Panc1 (cell line): ENCODE data around the gene KHDRBS1. TPM values are rescaled to one million over a fixed set of nuclear protein-coding genes. Genes with fewer than 3 reads are reported as not detected.

Source experiments
- ATAC-seq: fragments of 200-7000 bp; cut with Tn5 transposase; 2 replicates; pipeline ENCODE4 v1.9.1; 2020; ENCODE audit warnings: mild to moderate bottlenecking, moderate library complexity
- BruUV-seq: library from RNA; stranded (reverse); fragments of 400-500 nt; replicated peaks from 2 replicates; lab custom pipeline; 2021; lab: Mats Ljungman, UMichigan
- CTCF ChIA-PET: fragments of 300-600 bp; sonication (Branson Sonifier 250); formaldehyde crosslinking; loops from one replicate; lab custom pipeline; 2022; ENCODE audit warnings: antibody characterized with exemption; lab: Charles Lee
- POLR2A ChIA-PET: fragments of 300-600 bp; sonication (Branson Sonifier 250); formaldehyde crosslinking; loops from one replicate; lab custom pipeline; 2022; ENCODE audit warnings: antibody characterized with exemption; lab: Charles Lee
- DNase-seq: peaks from one replicate; pipeline ENCODE4 v3.0.0-alpha.2; 2010; ENCODE audit warnings: low read depth, low spot score
- H3K27ac ChIP-seq: 2 replicates; pipeline ENCODE4 v1.5.1; 2011; ENCODE audit warnings: mild to moderate bottlenecking, low read length, inconsistent platforms
- H3K27me3 ChIP-seq: fragments of 200-500 bp; sonication (Bioruptor generic); 2 replicates; pipeline ENCODE4 v1.6.0; 2014; ENCODE audit warnings: low read length, inconsistent platforms; ENCODE audit not compliant: control insufficient read depth, insufficient read depth
- H3K36me3 ChIP-seq: fragments of 200-500 bp; sonication (Bioruptor generic); 2 replicates; pipeline ENCODE4 v1.5.1; 2014; ENCODE audit warnings: inconsistent platforms, mild to moderate bottlenecking, low read length, moderate library complexity; ENCODE audit not compliant: control insufficient read depth, insufficient read depth
- H3K4me1 ChIP-seq: 2 replicates; pipeline ENCODE4 v1.5.1; 2011; ENCODE audit warnings: inconsistent platforms, mild to moderate bottlenecking, low read length, moderate library complexity; ENCODE audit not compliant: control insufficient read depth, insufficient read depth
- H3K4me3 ChIP-seq, 2 experiments: 2 replicates each; pipeline ENCODE4 v1.5.1; 2011 to 2012; ENCODE audit warnings: low read depth in 2 of 2, low read length in 2 of 2, mild to moderate bottlenecking in 2 of 2, inconsistent platforms in 1 of 2, moderate library complexity in 1 of 2
- H3K9me3 ChIP-seq: fragments of 200-500 bp; sonication (Bioruptor generic); 2 replicates; pipeline ENCODE4 v1.5.1; 2014; ENCODE audit warnings: low read depth, mild to moderate bottlenecking, inconsistent platforms, low read length, moderate library complexity; ENCODE audit not compliant: control insufficient read depth, insufficient read depth
- POLR2AphosphoS5 ChIP-seq: IDR thresholded peaks from 2 replicates; pipeline ENCODE4 v1.6.1; 2012; ENCODE audit warnings: mild to moderate bottlenecking, low read depth, low read length, moderate library complexity
- SIN3A ChIP-seq: IDR thresholded peaks from 2 replicates; pipeline ENCODE4 v1.6.1; 2012; ENCODE audit warnings: low read depth, mild to moderate bottlenecking, low read length, moderate library complexity, borderline replicate concordance; ENCODE audit not compliant: insufficient read depth
- TCF7L2 ChIP-seq: IDR thresholded peaks from 2 replicates; pipeline ENCODE4 v1.6.1; 2011; ENCODE audit warnings: mild to moderate bottlenecking, low read depth, low read length, inconsistent platforms
- in situ Hi-C: cut with HindIII; loops from 2 replicates; pipeline ENCODE4 v1.10.0; 2016; ENCODE audit warnings: low sequenced_read_pairs, low pct_unique_long_range_greater_than_20kb
- intact Hi-C: fragments of 100-400 bp; cut with micrococcal nuclease; formaldehyde crosslinking; loops from one replicate; pipeline ENCODE4 v1.10.0; 2022; ENCODE audit not compliant: unreplicated experiment
- total RNA-seq: library from RNA; stranded (reverse); gene quantifications from one replicate; pipeline ENCODE4 v1.2.1, GENCODE V29; 2021; ENCODE audit not compliant: unreplicated experiment
- TF ChIP-seq, protein P1 (sequence below): fragments of 450-650 bp; IDR thresholded peaks from 2 replicates; pipeline ENCODE4 v1.5.1; 2017; ENCODE audit warnings: mild to moderate bottlenecking
- TF ChIP-seq, protein P2 (sequence below), 2 experiments: IDR thresholded peaks; 2 replicates each; pipeline ENCODE4 v1.6.1; 2011 to 2012; ENCODE audit warnings: low read depth in 2 of 2, control low read depth in 1 of 2, low read length in 1 of 2, mild to moderate bottlenecking in 1 of 2, moderate library complexity in 1 of 2; ENCODE audit not compliant: insufficient read depth in 1 of 2

Gene KHDRBS1
- total RNA-seq, 1 experiment from 2014 or later, result 163 TPM

GRCh38 chr1:31978843-31979400, 34.7 kb upstream of the KHDRBS1 start:
- in situ Hi-C loops, result no loop called here
- ATAC-seq, result no peak

DNA sequence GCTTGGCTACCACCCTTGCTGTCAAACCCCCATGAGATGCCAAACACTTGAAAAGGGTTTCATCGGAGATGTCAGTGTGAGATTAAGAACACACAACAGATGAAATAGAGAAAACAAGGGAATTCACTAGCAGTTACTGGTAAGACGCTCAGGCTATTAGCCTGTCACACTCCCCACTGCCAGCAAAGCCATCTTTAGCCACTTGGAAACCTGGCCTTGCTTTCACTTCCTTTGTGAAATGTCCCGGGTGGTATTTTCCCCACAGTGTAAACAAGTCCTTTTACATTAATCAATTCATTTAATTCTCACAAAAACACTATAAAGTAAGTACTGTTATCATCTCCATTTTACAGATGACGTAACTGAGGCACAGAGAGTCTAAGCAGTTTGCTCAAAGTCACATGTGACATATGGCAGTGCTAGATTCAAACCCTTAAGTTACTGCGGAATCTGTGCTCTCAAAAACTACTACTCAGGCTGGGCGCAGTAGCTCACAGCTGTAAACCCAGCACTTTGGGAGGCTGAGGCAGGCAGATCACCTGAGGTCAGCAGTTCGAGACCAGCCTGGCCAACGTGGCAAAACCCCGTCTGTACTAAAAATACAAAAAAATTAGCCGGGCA, 32.7 kb upstream of the KHDRBS1 start:
- ChIA-PET CTCF (no interaction called here), POLR2A (interaction anchor here (0.7 kb wide), 1 partner anchor 32 kb away, joined by 12 read pairs; no protein-coding TSS in a partner anchor)
- intact Hi-C loops, result no loop called here
- no peak for ATAC-seq
- Histone ChIP-seq H3K4me1 (peaks cover 3% of the 10 kb centered on the region; the same call in 1 of the 2 replicates), H3K9me3 (no peaks in the 10 kb centered on the region), H3K27me3 (no peaks in the 10 kb centered on the region), H3K36me3 (no peaks in the 10 kb centered on the region), H3K27ac (no peak overlapping the region), H3K4me3 (no peak overlapping the region)
- in situ Hi-C loops, result no loop called here
- TF ChIP-seq TCF7L2 (no peak), POLR2AphosphoS5 (no peak), SIN3A (no peak)
- TF ChIP-seq, protein P1, sequence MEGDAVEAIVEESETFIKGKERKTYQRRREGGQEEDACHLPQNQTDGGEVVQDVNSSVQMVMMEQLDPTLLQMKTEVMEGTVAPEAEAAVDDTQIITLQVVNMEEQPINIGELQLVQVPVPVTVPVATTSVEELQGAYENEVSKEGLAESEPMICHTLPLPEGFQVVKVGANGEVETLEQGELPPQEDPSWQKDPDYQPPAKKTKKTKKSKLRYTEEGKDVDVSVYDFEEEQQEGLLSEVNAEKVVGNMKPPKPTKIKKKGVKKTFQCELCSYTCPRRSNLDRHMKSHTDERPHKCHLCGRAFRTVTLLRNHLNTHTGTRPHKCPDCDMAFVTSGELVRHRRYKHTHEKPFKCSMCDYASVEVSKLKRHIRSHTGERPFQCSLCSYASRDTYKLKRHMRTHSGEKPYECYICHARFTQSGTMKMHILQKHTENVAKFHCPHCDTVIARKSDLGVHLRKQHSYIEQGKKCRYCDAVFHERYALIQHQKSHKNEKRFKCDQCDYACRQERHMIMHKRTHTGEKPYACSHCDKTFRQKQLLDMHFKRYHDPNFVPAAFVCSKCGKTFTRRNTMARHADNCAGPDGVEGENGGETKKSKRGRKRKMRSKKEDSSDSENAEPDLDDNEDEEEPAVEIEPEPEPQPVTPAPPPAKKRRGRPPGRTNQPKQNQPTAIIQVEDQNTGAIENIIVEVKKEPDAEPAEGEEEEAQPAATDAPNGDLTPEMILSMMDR, result no peak
- TF ChIP-seq, protein P2, sequence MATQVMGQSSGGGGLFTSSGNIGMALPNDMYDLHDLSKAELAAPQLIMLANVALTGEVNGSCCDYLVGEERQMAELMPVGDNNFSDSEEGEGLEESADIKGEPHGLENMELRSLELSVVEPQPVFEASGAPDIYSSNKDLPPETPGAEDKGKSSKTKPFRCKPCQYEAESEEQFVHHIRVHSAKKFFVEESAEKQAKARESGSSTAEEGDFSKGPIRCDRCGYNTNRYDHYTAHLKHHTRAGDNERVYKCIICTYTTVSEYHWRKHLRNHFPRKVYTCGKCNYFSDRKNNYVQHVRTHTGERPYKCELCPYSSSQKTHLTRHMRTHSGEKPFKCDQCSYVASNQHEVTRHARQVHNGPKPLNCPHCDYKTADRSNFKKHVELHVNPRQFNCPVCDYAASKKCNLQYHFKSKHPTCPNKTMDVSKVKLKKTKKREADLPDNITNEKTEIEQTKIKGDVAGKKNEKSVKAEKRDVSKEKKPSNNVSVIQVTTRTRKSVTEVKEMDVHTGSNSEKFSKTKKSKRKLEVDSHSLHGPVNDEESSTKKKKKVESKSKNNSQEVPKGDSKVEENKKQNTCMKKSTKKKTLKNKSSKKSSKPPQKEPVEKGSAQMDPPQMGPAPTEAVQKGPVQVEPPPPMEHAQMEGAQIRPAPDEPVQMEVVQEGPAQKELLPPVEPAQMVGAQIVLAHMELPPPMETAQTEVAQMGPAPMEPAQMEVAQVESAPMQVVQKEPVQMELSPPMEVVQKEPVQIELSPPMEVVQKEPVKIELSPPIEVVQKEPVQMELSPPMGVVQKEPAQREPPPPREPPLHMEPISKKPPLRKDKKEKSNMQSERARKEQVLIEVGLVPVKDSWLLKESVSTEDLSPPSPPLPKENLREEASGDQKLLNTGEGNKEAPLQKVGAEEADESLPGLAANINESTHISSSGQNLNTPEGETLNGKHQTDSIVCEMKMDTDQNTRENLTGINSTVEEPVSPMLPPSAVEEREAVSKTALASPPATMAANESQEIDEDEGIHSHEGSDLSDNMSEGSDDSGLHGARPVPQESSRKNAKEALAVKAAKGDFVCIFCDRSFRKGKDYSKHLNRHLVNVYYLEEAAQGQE (IDR thresholded peaks at IDR 0.05; ENCODE audit: insufficient read depth in 1 of 2, low read depth in 2 of 2, low read length in 1 of 2), result no peak
- DNase-seq, result no peak
- no TSS peak for BruUV-seq

More at GRCh38 chr1:31978843-31979400, 34.7 kb upstream of the KHDRBS1 start:
- BruUV-seq, result no TSS peak
- no peak overlapping the region for H3K27ac ChIP-seq
- no peak overlapping the region for H3K4me3 ChIP-seq
- H3K36me3 ChIP-seq, result no peaks in the 10 kb centered on the region
- H3K9me3 ChIP-seq, result no peaks in the 10 kb centered on the region
- TF ChIP-seq, protein P2 (IDR thresholded peaks at IDR 0.05; ENCODE audit: insufficient read depth in 1 of 2, low read depth in 2 of 2, low read length in 1 of 2), result no peak
- H3K4me1 ChIP-seq, result no peaks in the 10 kb centered on the region
- intact Hi-C loops, result no loop called here
- DNase-seq, result no peak
- H3K27me3 ChIP-seq, result no peaks in the 10 kb centered on the region
- POLR2A ChIA-PET, result no interaction called here
- CTCF ChIA-PET, result interaction anchor here (0.6 kb wide), 1 partner anchor 48 kb away, joined by 3 read pairs; no protein-coding TSS in a partner anchor
